ENCODE measurements around the gene VCAN. TPM values are rescaled to one million over a fixed set of nuclear protein-coding genes. Genes with fewer than 3 reads are reported as not detected.

VCAN gene
- total and polyA plus RNA-seq, 2 of the 8 experiments (the other 6 are each of a cell fraction or from before 2014, with no cell fraction given) = 146 to 404 TPM

- Histone ChIP-seq H2BK15ac (ENCODE audit: low read length) (peak overlapping the region; percentile 54; the same call in 1 of the 2 replicates), H3K14ac (ENCODE audit: insufficient read length) (no peak overlapping the region), H2BK20ac (ENCODE audit: low read length) (no peak overlapping the region), H2AK5ac (ENCODE audit: low read depth, low read length) (no peak overlapping the region), H3K27ac (ENCODE audit: low read depth, low read length) (no peak overlapping the region), H2AFZ (ENCODE audit: low read length) (no peak overlapping the region), H3K4me1 (replicated peaks in 1 of 4; ENCODE audit: control insufficient read depth in 3 of 4, insufficient read depth in 4 of 4, low read length in 3 of 4) (peaks cover 0 to 3% (median 0%) of the 10 kb centered on the region in 4 experiments; a peak in 1 of 7 replicates), H3K56ac (replicated peaks; ENCODE audit: insufficient read length, low read depth, low read length) (no peak overlapping the region), H3K23ac (ENCODE audit: insufficient read length) (no peak overlapping the region), H2BK120ac (replicated peaks; ENCODE audit: low read depth, low read length) (no peak overlapping the region), H3K4ac (replicated peaks; ENCODE audit: insufficient read length, low read depth, low read length) (no peak overlapping the region), H4K91ac (replicated peaks; ENCODE audit: insufficient read length, low read length) (no peak overlapping the region), H3K4me2 (ENCODE audit: insufficient read depth in 1 of 2, low read depth in 2 of 2, low read length in 2 of 2) (no peak overlapping the region), H3K23me2 (ENCODE audit: low read depth, low read length) (no peaks in the 10 kb centered on the region), H2BK5ac (ENCODE audit: low read depth, low read length) (no peak overlapping the region), H3K27me3 (replicated peaks in 1 of 4; ENCODE audit: control insufficient read depth in 3 of 4, extremely low read depth in 1 of 4, insufficient read depth in 3 of 4, low read length in 3 of 4) (no peaks in the 10 kb centered on the region), H3K9ac (replicated peaks in 1 of 4; ENCODE audit: extremely low read depth in 1 of 4, low read depth in 3 of 4, low read length in 3 of 4) (no peak overlapping the region), H4K5ac (ENCODE audit: insufficient read length, low read depth, low read length) (no peak overlapping the region), H2BK12ac (ENCODE audit: low read depth, low read length) (no peak overlapping the region), H3K36me3 (ENCODE audit: control insufficient read depth in 2 of 4, insufficient read depth in 4 of 4, low read length in 3 of 4) (no peaks in the 10 kb centered on the region), H3K9me3 (ENCODE audit: insufficient read depth in 2 of 2, low read depth in 1 of 2, low read length in 1 of 2) (no peaks in the 10 kb centered on the region), H4K8ac (ENCODE audit: extremely low read depth, insufficient read depth, low read length) (no peak overlapping the region), H3K4me3 (ENCODE audit: extremely low read depth in 1 of 4, insufficient read depth in 2 of 4, low read depth in 3 of 4, low read length in 4 of 4) (no peak overlapping the region), H3K79me1 (ENCODE audit: low read depth, low read length) (no peaks in the 10 kb centered on the region), H4K20me1 (replicated peaks in 1 of 2; ENCODE audit: control insufficient read depth in 1 of 2, insufficient read depth in 2 of 2, low read length in 2 of 2) (no peaks in the 10 kb centered on the region), H3K18ac (ENCODE audit: extremely low read depth, low read length) (no peak overlapping the region), H3K79me2 (ENCODE audit: control insufficient read depth in 1 of 2, insufficient read depth in 2 of 2, low read length in 2 of 2) (no peaks in the 10 kb centered on the region)
- CTCF ChIA-PET (ENCODE audit: partially characterized antibody) = interaction anchor here (0.6 to 3.7 kb wide), 14 partner anchors 9 to 1114 kb away, joined by 3 to 16 read pairs (median 4); no protein-coding TSS in a partner anchor
- POLR2A ChIA-PET (ENCODE audit: partially characterized antibody) = interaction anchor here (1.4 to 1.5 kb wide), 2 partner anchors 45 to 74 kb away, joined by 3 read pairs; no protein-coding TSS in a partner anchor
- 95% methylated on average over 6 of the region's 6 CpGs; no CpG with 5 or more reads in 1 of the 2 experiments for WGBS, 2 experiments (ENCODE audit: extremely low coverage in 1 of 2, insufficient coverage in 1 of 2, insufficient read length in 1 of 2, insufficient replicate concordance in 2 of 2, low coverage in 1 of 2, low lambda C conversion rate in 2 of 2, missing lambda C conversion rate in 1 of 2)
- FAIRE-seq (no peak), DNase-seq (ENCODE audit: low read depth in 1 of 2, low spot score in 2 of 2) (no peak)
- no peak for TF ChIP-seq SAP30 (IDR thresholded peaks at IDR 0.05; ENCODE audit: insufficient read depth, insufficient replicate concordance, low read length)
- TF ChIP-seq BCL11A (IDR thresholded peaks at IDR 0.05; ENCODE audit: low read depth in 2 of 2, low read length in 2 of 2) = no peak
- TF ChIP-seq SRF (IDR thresholded peaks at IDR 0.05; ENCODE audit: low read depth, low read length) = no peak
- TF ChIP-seq ATF2 (IDR thresholded peaks at IDR 0.05; ENCODE audit: low read length) = no peak
- TF ChIP-seq SP4 (IDR thresholded peaks at IDR 0.05; ENCODE audit: low read length) = no peak
- TF ChIP-seq FOSL1 (IDR thresholded peaks at IDR 0.05; ENCODE audit: insufficient read depth, low read depth, low read length) = no peak
- TF ChIP-seq CTCF (IDR thresholded peaks at IDR 0.05; ENCODE audit: control extremely low read depth in 1 of 3, insufficient read depth in 1 of 3, low read depth in 1 of 3, low read length in 3 of 3) = no peak
- TF ChIP-seq RAD21 (IDR thresholded peaks at IDR 0.05 in 1 of 2, conservative IDR thresholded peaks at IDR 0.05 in 1 of 2; ENCODE audit: low read depth in 2 of 2, low read length in 2 of 2) = no peak
- TF ChIP-seq RFX5 (IDR thresholded peaks at IDR 0.05; ENCODE audit: borderline replicate concordance, low read depth, low read length) = no peak
These were observed 42.7 kb upstream of the VCAN start for GRCh38 chr5:83428890-83429289.

Measured in H1 (cell line).